Kidney capillary endothelial cell (primary cell): ENCODE results near the gene MT1M.
"Not testable (repeated sequence)": the region's sequence is repeated elsewhere in the genome, so short reads cannot be mapped to it uniquely, and the experiment has no call there.

Source experiments
- DNase-seq: peaks from one replicate; pipeline ENCODE4 v3.0.0-alpha.2; 2018; ENCODE audit warnings: low spot score

MT1M gene

GRCh38 chr16:56649271-56649670, 16.8 kb downstream of the MT1M start:
- no peak for DNase-seq

- DNase-seq: no peak
These were observed 17.4 kb downstream of the MT1M start for GRCh38 chr16:56649820-56650219.

GRCh38 chr16:56651586-56651985, 19.1 kb downstream of the MT1M start, which contains the start of gene MT1B:
MT1B (plus strand) TSS chr16:56651886; CDS start chr16:56651954, 68 bp downstream.
- no peak for DNase-seq

- DNase-seq: no peak
These were observed 20.1 kb downstream of the MT1M start for GRCh38 chr16:56652600-56652999.

GRCh38 chr16:56653218-56653617, 20.8 kb downstream of the MT1M start:
- no peak for DNase-seq

GRCh38 chr16:56657555-56658326, 25.3 kb downstream of the MT1M start, which contains the start of gene MT1F:
MT1F (plus strand) TSS chr16:56657959; CDS start chr16:56658059, 100 bp downstream.
- peak; percentile 42 for DNase-seq

GRCh38 chr16:56658327-56658875, 25.9 kb downstream of the MT1M start:
- no peak for DNase-seq

GRCh38 chr16:56662357-56663354, 30.2 kb downstream of the MT1M start:
- no peak for DNase-seq

- DNase-seq: no peak
These were observed 32.0 kb downstream of the MT1M start for GRCh38 chr16:56664506-56664905.

GRCh38 chr16:56665286-56666261, 33.1 kb downstream of the MT1M start:
- not testable (repeated sequence) for DNase-seq

GRCh38 chr16:56667581-56668571, 35.4 kb downstream of the MT1M start, which contains the start of gene MT1G:
MT1G (minus strand) TSS chr16:56668065; CDS start chr16:56667993, 72 bp downstream.
- DNase-seq: no peak

GRCh38 chr16:56669005-56669839, 36.8 kb downstream of the MT1M start, which contains the start of gene MT1H:
MT1H (plus strand) TSS chr16:56669814; CDS start chr16:56669885, 71 bp downstream.
- DNase-seq: no peak

- DNase-seq: no peak
These were observed 37.6 kb downstream of the MT1M start for GRCh38 chr16:56669840-56670619.

- no peak for DNase-seq
These were observed 38.1 kb downstream of the MT1M start for GRCh38 chr16:56670620-56670934.

GRCh38 chr16:56671691-56672090, 39.2 kb downstream of the MT1M start:
- DNase-seq: not testable (repeated sequence)

- not testable (repeated sequence) for DNase-seq
These were observed 39.7 kb downstream of the MT1M start for GRCh38 chr16:56672171-56672570.

- DNase-seq: no peak
These were observed 40.5 kb downstream of the MT1M start for GRCh38 chr16:56672761-56673536.
